ENCODE measurements around the gene ARID1B.

ARID1B gene

DNA sequence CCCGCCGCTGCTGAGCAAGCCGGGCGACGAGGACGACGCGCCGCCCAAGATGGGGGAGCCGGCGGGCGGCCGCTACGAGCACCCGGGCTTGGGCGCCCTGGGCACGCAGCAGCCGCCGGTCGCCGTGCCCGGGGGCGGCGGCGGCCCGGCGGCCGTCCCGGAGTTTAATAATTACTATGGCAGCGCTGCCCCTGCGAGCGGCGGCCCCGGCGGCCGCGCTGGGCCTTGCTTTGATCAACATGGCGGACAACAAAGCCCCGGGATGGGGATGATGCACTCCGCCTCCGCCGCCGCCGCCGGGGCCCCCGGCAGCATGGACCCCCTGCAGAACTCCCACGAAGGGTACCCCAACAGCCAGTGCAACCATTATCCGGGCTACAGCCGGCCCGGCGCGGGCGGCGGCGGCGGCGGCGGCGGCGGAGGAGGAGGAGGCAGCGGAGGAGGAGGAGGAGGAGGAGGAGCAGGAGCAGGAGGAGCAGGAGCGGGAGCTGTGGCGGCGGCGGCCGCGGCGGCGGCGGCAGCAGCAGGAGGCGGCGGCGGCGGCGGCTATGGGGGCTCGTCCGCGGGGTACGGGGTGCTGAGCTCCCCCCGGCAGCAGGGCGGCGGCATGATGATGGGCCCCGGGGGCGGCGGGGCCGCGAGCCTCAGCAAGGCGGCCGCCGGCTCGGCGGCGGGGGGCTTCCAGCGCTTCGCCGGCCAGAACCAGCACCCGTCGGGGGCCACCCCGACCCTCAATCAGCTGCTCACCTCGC is 1.5 kb downstream of the ARID1B start:
- H3K36me3 ChIP-seq (ENCODE audit: insufficient read depth, low read length), result no peaks in the 10 kb centered on the region
- H3K4me3 ChIP-seq (ENCODE audit: low read length), result peak overlapping the region; percentile 93
- peak overlapping the region; percentile 28 for H2AFZ ChIP-seq (ENCODE audit: low read depth, low read length)
- H3K9me3 ChIP-seq (ENCODE audit: low read length), result no peaks in the 10 kb centered on the region
- H3K4me1 ChIP-seq (ENCODE audit: insufficient read depth, low read length), result peaks cover 51% of the 10 kb centered on the region
- H3K27me3 ChIP-seq (ENCODE audit: insufficient read depth, low read length), result no peaks in the 10 kb centered on the region

DNA sequence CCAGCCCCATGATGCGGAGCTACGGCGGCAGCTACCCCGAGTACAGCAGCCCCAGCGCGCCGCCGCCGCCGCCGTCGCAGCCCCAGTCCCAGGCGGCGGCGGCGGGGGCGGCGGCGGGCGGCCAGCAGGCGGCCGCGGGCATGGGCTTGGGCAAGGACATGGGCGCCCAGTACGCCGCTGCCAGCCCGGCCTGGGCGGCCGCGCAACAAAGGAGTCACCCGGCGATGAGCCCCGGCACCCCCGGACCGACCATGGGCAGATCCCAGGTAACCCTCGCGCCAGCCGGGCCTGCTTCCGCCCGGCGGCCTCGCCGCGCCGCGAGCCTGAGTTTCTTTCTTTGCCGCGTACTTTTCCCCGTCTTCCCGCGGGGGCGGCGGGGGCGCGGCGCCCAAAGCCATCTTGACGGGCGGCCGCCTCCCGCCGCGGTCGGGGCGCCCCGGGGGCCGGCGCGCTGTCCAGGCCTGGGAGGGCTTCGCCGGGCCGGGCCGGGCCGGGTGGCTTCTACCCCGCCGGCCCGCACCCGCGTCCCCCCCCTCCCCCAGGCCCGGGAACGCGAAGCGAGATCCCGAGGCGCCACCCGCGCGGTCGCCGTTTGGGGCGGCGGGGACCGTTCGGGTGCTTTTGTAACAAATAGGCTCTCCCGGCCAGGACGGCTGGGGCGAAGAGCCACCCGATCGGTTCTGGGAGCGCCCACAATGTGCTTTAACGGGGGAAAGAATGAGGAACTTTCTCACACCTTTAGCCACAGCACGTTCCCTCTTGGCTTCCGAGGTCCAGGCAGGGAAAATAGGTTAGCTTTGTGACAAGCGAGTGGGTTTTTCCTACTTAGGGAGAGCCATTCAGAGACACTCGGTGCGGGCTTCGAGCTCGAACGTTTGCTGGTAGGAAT is 2.3 kb downstream of the ARID1B start:
- no peak overlapping the region for H2AFZ ChIP-seq (ENCODE audit: low read depth, low read length)
- no peaks in the 10 kb centered on the region for H3K9me3 ChIP-seq (ENCODE audit: low read length)
- peaks cover 52% of the 10 kb centered on the region for H3K4me1 ChIP-seq (ENCODE audit: insufficient read depth, low read length)
- H3K27me3 ChIP-seq (ENCODE audit: insufficient read depth, low read length), result no peaks in the 10 kb centered on the region
- H3K36me3 ChIP-seq (ENCODE audit: insufficient read depth, low read length), result no peaks in the 10 kb centered on the region
- peak overlapping the region; percentile 93 for H3K4me3 ChIP-seq (ENCODE audit: low read length)

DNA sequence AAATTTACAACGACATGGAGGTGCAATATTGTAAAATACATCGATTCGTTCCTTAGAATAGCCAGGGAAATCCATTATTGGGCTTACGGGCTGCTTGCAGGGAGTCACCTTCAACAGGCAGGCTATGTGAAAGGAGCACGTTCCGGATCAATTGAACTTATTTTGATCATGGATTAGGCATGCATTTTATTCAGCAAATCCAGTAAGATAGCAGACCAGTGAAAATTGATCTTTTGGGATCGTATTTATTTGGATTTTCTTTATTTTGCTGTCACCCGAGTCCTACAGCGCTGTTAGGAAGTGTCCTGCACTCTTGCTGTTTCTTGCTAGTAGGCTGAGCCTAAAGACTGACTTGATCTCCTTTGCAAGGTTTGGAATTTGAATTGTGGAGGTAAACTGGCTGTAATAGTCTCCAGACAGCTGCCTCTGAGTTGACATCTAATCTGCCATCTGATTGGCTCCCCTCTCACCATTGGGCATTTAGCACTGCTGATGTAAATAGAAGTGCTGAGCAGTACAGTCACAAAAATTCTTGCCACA is 3.0 kb downstream of the ARID1B start:
- Histone ChIP-seq H3K4me1 (ENCODE audit: insufficient read depth, low read length) (peaks cover 47% of the 10 kb centered on the region), H3K4me3 (ENCODE audit: low read length) (peak overlapping the region; percentile 93), H3K36me3 (ENCODE audit: insufficient read depth, low read length) (peaks cover 5% of the 10 kb centered on the region), H3K27me3 (ENCODE audit: insufficient read depth, low read length) (no peaks in the 10 kb centered on the region), H3K9me3 (ENCODE audit: low read length) (no peaks in the 10 kb centered on the region), H2AFZ (ENCODE audit: low read depth, low read length) (no peak overlapping the region)

DNA sequence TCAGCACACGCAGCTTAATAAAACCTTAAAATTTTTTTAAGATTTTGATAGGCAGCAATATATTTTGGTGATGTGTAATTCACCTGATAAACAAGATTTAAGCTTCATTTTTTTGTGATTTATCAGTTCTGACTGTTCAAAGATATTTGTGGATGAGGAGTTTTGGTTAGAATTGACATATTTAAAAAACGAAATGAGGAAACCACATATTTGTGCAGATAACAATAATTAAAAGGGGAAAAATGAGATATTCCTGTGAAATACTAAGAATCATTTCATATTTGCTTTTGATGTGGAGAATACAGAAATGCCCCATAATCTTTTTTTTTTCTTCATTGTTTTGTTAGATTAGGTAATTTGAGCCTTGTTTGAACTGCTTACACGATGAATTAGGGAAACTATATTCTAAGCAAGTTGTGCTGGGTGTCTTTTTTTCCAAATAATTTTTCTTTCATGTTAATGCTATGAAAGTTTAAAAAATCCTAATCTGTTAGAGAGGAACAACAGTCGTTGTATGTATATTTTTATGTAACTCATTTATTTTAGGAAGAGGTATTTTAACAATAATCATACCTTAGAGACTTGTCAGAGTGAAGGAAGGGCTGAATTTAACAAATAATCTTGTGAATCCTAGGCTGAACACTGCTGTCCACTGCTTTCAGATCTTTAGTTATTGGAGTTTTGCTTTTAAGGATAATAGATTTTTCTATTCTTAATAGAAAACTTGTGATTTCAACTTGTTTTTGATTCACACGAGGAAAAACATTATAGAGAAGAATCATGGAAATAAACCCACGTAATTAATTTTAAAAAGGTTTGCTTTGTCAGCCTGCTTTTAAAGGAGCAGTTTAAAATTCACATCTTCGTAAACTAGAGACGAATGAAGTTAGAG is 4.0 kb downstream of the ARID1B start:
- Histone ChIP-seq H3K4me3 (ENCODE audit: low read length) (peak overlapping the region; percentile 93), H3K4me1 (ENCODE audit: insufficient read depth, low read length) (peaks cover 39% of the 10 kb centered on the region)

DNA sequence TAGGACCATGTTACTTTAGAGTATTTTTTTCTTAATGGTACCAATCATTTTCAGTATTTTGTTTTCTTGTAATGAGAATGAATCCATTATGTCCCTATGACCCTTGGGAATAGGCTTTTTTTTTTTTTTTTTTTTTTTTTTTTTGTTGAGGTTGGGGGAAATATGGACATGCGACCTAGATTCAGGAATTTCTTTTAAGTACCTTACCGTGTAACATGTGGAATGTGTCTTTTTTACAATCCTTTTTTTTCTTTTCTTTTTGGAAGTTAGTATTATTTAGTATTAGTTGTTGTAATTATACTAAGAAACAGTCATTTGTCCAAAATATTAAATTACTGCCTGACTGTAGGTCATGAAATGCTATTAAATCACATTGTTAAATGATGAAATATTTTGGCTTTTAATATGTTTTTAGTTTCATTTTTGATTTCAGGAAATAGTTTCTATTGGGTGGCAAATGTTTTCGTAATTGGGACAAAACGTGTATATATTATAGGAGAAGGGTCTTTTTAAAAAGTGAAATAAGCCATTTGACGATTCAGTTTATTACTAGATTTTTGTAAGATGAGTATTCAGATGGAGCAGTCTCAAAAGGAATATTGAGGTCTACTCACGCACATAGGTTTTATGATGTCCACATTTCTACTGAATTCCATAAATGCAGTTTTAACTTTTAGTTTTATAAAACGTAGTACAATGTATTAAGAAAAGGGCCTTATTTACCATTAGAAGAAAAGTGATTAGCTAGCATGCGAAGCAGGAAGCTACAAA is 4.9 kb downstream of the ARID1B start:
- peaks cover 34% of the 10 kb centered on the region for H3K4me1 ChIP-seq (ENCODE audit: insufficient read depth, low read length)
- no peaks in the 10 kb centered on the region for H3K9me3 ChIP-seq (ENCODE audit: low read length)
- H2AFZ ChIP-seq (ENCODE audit: low read depth, low read length), result no peak overlapping the region
- H3K36me3 ChIP-seq (ENCODE audit: insufficient read depth, low read length), result peaks cover 10% of the 10 kb centered on the region
- H3K27me3 ChIP-seq (ENCODE audit: insufficient read depth, low read length), result no peaks in the 10 kb centered on the region
- H3K4me3 ChIP-seq (ENCODE audit: low read length), result peak overlapping the region; percentile 93

More for the DNA sequence above, 4.0 kb downstream of the ARID1B start:
- Histone ChIP-seq H3K27me3 (ENCODE audit: insufficient read depth, low read length) (no peaks in the 10 kb centered on the region), H2AFZ (ENCODE audit: low read depth, low read length) (no peak overlapping the region), H3K9me3 (ENCODE audit: low read length) (no peaks in the 10 kb centered on the region), H3K36me3 (ENCODE audit: insufficient read depth, low read length) (peaks cover 10% of the 10 kb centered on the region)

DNA sequence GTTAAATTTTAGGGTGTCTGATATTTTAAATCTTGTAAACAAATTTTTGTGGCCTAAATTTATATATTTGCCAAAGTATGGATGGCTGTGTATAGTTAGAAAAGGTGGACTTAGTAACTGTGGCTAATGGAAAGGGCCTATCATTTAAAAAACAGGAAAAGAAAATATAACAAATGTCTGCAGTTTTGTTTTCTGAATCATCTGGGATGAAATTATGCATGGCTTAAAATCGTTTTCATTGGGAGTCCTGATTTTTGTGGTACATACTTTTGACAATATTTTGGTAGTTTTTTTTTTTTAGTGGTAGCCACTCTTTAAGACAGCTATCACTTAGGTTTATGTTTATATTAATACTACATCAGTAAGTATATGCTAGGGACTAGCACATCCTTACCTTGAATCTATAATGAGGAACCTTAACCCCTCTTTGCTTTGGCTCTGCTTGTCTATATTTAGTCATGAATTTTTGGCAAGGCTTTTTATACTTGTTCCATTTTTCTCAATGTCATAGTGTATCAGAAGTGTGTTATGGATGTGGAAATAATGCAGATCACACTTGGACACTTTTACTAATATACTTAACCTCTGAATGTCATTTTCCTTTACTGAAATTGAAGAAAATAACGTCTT is 5.6 kb downstream of the ARID1B start:
- H3K4me3 ChIP-seq (ENCODE audit: low read length), result peak overlapping the region; percentile 93
- no peaks in the 10 kb centered on the region for H3K9me3 ChIP-seq (ENCODE audit: low read length)
- no peak overlapping the region for H2AFZ ChIP-seq (ENCODE audit: low read depth, low read length)
- peaks cover 37% of the 10 kb centered on the region for H3K4me1 ChIP-seq (ENCODE audit: insufficient read depth, low read length)
- H3K36me3 ChIP-seq (ENCODE audit: insufficient read depth, low read length), result peaks cover 10% of the 10 kb centered on the region
- H3K27me3 ChIP-seq (ENCODE audit: insufficient read depth, low read length), result no peaks in the 10 kb centered on the region

DNA sequence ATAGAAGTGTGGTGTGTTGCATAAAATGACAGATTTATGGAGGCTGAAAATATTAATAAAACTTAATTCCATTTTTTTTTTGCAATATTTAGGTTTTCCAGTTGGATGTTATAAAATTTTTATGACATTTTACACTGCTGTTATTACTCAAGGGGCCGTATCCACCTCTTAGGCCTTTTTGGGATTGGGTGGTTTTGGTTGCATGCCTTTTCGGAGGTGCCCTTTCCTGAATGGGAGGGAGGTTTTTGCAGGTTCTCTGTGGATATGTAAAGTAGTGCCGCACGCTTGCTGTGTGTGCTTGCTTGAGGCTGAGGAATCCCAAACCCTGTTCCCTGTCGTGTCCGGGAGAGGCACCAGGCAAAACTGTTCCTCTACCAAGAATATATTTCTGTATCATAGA is 6.8 kb downstream of the ARID1B start:
- Histone ChIP-seq H3K4me3 (ENCODE audit: low read length) (no peak overlapping the region), H3K27me3 (ENCODE audit: insufficient read depth, low read length) (no peaks in the 10 kb centered on the region), H3K4me1 (ENCODE audit: insufficient read depth, low read length) (peaks cover 43% of the 10 kb centered on the region)

DNA sequence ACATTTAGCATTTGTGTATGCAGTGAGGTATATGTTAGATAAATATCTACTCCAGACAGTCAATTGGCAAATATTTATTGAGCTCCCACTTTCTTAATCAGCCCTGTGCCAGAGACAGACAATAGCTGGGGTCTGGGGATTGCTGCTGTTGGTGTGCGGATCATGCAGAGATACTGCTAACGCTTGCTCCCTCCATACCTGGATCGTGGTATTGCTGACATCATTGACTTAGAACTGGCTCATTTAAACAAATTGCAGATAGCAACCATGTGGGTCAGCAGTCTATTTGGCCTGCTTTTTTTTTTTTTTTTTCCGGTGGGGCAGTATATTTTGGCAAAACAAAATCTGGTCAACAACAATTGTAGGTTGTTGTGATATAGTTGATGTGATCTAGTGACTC is 9.5 kb downstream of the ARID1B start:
- peaks cover 10% of the 10 kb centered on the region for H3K36me3 ChIP-seq (ENCODE audit: insufficient read depth, low read length)
- peaks cover 56% of the 10 kb centered on the region for H3K4me1 ChIP-seq (ENCODE audit: insufficient read depth, low read length)
- H3K9me3 ChIP-seq (ENCODE audit: low read length), result no peaks in the 10 kb centered on the region
- H3K27me3 ChIP-seq (ENCODE audit: insufficient read depth, low read length), result no peaks in the 10 kb centered on the region
- H3K4me3 ChIP-seq (ENCODE audit: low read length), result no peak overlapping the region
- H2AFZ ChIP-seq (ENCODE audit: low read depth, low read length), result no peak overlapping the region

More for the DNA sequence above, 6.8 kb downstream of the ARID1B start:
- Histone ChIP-seq H3K36me3 (ENCODE audit: insufficient read depth, low read length) (peaks cover 10% of the 10 kb centered on the region), H3K9me3 (ENCODE audit: low read length) (no peaks in the 10 kb centered on the region), H2AFZ (ENCODE audit: low read depth, low read length) (no peak overlapping the region)

DNA sequence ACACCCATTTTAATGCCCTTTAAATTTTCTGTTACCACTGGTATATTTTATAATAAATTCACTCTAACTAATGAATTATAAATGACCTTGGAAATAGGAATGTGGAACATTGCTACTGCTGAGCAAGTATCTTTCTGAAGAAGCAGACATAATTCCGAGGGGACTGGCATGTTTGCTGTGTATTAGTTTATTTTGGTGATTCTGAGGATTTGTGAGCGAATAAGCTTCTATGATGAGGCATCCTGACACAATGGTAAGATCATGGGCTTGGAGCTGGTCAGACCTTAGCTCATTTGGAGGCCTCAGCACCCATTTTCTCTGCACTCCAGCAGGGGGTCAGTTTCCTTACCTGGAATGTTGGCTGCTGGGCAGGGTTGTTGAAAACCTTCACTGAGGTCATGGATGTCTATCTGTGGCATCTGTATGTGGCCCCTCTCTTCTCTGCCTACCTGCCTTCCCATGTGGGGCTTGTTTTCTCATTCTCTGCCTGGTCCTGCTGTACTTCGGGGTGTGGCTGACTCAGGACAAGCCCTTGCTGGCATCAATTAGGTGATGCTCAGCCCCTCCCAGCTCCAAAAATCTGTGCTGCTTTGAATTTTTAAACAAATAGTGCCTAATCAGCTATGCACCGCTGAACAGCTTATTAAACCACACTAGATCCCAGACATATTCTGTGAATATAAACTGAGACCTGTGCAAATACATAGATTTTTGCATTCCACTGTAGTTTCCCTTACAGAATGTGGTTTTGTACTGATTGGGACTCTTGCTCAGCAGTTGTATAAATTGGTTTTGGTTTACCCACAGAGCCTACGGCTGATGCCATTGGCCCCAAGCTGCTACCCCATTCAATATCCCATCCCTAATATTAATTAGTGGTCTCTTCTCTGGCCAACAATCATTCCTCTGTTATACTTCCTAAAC is 10.7 kb downstream of the ARID1B start:
- Histone ChIP-seq H3K9me3 (ENCODE audit: low read length) (no peaks in the 10 kb centered on the region), H2AFZ (ENCODE audit: low read depth, low read length) (no peak overlapping the region), H3K4me3 (ENCODE audit: low read length) (no peak overlapping the region), H3K27me3 (ENCODE audit: insufficient read depth, low read length) (no peaks in the 10 kb centered on the region), H3K36me3 (ENCODE audit: insufficient read depth, low read length) (peaks cover 10% of the 10 kb centered on the region), H3K4me1 (ENCODE audit: insufficient read depth, low read length) (peaks cover 52% of the 10 kb centered on the region)

DNA sequence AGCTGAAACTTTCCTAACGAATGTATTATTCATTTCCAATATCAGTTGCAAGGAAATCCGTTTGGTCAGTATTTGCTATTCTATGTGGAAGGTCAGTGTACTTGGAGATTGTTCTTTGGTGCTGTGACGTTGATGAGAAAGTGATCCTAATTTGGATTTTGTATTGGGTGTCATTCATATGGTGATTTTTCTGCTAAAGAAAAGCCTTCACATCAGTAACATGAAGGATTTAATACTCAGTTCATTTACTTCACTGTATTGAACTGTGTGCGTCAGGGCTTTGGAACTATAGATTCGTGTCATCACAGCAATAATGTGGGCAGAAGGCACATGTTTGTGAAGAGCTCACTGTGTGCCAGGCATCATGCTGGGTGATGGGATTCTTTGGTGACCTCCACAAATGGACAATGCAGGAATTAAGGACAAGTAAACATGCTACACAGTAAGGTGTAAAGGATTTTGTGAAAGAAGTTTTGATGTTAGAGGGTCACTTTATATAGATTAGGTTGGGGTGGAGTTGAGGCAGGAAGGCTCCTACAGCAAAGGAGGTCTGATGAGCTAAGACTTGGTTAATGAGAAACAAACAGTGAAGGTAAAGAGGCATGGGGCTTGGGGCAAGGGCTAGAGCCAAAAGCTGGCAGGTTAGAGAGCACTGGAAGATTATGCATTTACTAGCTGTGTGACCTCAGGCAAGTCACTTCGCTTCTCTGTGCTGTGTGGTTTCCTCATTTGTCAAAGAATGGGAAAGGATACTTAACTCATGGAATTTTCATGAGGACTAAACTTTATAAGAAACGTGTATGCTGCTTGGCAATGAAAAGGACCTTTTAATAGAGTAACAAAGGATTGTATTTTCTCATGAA is 12.1 kb downstream of the ARID1B start:
- H3K4me1 ChIP-seq (ENCODE audit: insufficient read depth, low read length), result peaks cover 38% of the 10 kb centered on the region
- H2AFZ ChIP-seq (ENCODE audit: low read depth, low read length), result no peak overlapping the region
- peaks cover 10% of the 10 kb centered on the region for H3K36me3 ChIP-seq (ENCODE audit: insufficient read depth, low read length)
- H3K4me3 ChIP-seq (ENCODE audit: low read length), result no peak overlapping the region
- no peaks in the 10 kb centered on the region for H3K9me3 ChIP-seq (ENCODE audit: low read length)
- no peaks in the 10 kb centered on the region for H3K27me3 ChIP-seq (ENCODE audit: insufficient read depth, low read length)
